ENCODE data around the gene OVOL3.
"Not testable (repeated sequence)": the region's sequence is repeated elsewhere in the genome, so short reads cannot be mapped to it uniquely, and the experiment has no call there.

Gene OVOL3

DNA sequence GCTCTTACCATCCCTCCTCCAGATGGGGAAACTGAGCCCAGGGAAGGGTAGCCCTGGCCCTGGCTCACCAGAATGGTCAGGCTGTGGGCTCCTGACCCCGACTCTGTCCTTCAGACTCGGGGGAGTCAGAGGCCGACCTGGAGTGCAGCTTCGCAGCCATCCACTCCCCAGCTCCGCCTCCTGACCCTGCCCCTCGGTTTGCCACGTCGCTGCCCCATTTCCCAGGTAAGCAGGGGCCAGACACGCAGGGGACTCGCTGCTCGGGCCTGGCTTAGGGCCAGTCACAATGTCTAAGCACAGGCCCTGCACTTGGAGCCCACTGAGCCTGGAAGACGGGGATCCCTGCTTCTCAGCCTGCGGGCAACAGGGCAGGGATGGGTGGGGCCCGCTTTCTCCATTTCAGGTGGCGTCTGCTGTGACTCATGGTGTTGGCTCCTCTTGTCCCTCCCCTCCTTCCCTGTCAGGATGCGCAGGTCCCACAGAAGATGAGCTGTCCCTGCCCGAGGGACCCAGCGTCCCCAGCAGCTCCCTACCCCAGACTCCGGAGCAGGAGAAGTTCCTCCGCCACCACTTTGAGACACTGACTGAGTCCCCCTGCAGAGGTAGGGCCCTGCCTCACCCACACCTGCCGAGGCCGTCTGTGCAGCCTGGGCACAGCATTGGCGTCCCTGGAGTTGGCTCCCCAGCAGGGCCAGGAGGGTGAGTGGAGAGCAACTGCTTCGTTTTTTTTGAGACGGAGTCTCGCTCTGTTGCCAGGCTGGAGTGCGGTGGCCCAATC, 9.2 kb upstream of the OVOL3 start:
- no peak for DNase-seq

DNA sequence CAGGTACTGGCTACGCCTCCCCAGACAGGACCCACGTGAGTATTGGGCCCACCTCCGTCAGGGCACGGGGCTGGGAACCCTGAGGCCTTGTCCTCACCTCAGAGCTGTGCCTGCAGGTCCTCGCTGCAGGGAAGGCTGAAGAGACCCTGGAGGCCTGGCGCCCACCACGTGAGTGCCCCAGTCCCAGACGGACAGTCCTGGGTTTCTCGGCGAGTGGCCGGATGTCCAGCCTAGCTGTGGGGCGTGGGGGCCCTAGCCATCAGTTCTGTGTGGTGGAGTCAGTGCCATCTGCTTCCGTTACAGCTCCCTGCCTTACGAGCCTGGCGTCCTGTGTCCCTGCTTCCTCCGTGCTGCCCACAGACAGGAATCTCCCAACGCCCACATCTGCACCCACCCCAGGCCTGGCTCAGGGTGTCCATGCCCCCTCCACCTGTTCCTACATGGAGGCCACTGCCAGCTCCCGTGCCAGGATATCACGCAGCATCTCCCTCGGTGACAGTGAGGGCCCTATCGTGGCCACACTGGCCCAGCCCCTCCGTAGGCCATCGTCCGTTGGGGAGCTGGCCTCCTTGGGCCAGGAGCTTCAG, 7.8 kb upstream of the OVOL3 start:
- DNase-seq: no peak

DNA sequence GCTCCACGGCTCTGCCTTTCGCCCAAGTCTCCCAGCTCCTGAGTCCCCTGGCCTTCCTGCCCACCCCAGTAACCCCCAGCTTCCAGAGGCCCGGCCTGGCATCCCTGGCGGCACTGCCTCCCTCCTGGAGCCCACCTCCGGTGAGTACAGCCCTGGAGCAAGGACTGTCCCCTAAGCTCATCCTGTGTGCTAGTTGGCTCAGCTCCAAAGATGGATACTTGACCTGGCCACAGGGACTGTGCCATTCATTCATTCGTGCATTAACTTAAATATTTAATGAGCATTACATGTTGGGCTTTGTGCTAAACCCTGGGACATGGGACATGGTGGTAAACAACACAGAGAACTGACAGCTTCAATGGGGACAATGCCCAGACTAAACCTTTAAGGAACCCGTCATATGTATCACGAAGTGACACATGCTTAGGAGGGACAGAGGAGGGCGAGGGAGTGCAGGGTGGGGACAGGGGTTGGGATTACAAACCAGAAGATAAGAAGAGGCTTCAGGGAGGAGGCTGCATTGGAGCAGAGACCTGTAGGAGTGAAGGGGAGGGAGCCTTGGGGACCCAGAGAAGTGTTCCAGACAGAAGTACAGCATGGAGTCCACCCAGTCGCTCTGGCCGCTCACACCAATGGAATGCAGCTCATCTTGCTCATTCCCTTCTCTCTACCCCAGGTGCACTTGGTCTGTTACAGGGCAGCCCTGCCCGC, 6.9 kb upstream of the OVOL3 start:
- no peak for DNase-seq

DNA sequence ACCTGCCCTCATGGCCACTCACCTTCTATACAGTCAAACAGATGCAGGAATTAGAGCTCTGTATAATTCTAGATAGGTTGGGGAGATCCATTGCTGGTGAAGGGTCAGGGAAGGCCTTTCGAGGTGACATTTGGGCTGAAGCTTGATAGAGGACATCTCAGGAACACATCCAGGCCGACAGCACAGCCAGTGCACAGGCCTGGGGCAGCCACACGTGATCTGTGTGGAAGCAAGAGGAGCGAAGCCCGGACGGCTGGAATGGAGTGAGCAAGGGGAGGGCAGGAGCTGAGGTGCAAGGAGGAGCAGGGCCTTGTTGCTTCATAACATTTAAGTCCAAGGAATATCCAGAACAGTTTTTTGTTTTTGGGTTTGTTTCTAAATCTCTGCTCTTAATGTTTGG, 4.5 kb upstream of the OVOL3 start:
- no peak for DNase-seq

DNA sequence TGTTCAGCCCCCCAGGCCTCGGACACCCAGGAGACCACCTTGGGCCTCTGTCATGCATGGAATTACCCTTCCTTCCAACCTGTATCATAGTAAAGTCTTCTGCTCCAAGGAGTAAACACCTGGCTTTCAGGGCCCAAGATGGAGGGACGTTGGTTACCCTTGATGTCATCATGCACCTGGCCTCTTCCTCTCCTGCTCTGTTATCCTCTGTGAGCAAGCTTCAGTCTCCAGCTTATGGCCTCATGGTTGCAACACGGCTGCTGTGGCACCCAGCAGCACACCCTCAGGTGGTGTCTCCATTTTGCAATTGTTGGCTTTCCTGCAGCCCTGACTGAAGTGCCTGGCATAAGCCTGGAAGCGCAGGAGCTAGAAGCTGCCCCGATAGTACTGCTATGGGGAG, 4.0 kb upstream of the OVOL3 start:
- no peak for DNase-seq

DNA sequence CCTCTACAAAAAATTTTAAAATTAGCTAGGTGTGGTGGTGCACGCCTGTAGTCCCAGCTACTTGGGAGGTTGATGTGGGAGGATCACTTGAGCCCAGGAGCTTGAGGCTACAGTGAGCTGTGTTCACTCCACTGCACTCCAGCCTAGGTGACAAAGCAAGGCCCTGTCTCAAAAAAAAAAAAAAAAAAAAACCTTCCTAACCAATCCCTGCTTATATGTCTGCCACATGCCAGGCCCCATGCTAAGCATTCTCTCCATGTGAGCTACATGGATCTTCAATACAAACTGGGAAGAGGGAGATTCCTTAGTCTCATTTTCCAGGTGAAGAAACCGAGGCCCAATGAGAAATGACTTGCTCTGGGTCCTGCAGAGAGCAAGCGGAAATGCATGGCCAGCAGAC, 2.3 kb upstream of the OVOL3 start:
- no peak for DNase-seq

DNA sequence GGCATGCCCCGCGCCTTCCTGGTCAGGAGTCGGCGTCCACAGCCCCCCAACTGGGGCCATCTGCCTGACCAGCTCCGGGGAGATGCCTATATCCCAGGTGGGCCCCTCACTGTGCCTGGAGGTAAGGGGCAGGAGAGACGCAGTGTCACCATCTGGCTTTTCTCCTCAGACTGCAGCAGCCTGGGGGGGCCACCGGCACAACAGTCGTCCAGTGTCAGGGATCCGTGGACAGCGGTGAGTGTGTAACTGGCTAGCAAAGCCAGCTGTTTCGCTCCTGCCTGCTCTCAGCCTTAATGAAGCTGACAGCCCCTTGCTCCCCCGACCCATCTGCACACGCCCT, 227 bp downstream of the OVOL3 start:
- DNase-seq: no peak

DNA sequence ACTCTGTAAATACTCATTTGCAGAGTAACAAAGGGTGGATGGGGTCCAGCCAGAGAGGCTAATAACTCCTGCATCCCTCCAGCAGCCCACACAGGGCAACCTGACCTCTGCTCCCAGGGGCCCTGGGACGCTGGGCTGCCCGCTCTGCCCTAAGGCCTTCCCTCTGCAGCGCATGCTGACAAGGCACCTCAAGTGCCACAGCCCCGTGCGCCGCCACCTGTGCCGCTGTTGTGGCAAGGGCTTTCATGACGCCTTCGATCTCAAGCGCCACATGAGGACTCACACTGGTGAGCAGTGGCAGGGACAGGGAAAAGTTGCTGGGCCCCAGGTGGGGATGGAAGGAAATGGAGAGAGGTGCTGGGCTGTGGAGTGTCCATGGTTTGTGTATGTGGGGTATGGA, 1.7 kb downstream of the OVOL3 start:
- no peak for DNase-seq

DNA sequence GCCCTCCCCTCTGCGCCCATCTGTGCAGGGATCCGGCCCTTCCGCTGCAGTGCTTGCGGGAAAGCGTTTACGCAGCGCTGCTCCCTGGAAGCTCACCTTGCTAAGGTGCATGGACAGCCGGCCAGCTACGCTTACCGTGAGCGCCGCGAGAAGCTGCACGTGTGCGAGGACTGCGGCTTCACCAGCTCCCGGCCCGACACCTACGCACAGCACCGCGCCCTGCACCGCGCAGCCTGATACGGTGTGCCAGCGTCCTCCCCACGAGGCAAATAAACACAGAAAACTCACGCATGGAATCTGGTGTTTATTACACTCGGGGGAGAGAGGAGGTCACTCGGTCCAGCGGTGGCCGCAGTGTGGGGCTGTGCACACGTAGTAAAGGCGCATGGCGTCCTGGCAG, 2.5 kb downstream of the OVOL3 start:
- DNase-seq: no peak

DNA sequence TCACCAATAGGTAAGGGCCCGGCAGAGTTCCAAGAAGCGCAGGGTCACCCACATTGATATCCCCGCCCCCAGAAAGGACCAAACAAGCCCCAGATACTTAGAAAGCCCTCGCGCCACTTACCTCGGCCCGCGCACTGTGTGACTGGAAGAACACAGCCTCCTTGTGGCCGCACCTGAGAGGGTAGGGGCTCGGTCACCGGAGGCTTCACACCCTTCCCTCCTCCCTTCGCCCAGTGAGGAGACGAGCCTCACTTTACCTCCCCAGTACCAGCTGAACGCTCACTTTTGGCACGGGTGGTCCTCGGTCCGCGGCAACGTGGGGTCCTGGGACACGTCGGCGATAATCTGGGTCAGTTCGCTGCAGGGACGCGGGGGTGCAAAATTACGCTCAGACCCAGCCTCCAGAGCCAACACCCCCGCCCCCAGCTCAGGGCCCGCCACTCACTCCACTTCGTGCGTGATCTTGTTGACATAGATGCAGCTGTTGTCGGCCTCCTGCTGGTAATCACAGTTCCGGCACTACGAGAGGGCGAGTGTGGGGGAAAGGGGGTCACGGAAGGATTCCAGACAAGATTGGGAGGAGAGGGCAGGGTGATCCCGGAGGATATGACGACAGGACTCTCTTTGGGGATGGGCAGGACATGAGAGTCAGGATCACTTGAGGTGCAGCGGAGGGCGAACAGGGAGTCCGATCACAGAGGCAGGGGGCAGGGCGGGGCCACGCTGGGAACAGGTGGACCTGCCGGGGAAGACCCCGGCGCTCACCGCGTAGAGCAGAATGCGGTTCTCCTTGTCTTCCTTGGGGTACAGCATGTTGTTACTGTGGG, 3.2 kb downstream of the OVOL3 start:
- DNase-seq: peak; percentile 25

DNA sequence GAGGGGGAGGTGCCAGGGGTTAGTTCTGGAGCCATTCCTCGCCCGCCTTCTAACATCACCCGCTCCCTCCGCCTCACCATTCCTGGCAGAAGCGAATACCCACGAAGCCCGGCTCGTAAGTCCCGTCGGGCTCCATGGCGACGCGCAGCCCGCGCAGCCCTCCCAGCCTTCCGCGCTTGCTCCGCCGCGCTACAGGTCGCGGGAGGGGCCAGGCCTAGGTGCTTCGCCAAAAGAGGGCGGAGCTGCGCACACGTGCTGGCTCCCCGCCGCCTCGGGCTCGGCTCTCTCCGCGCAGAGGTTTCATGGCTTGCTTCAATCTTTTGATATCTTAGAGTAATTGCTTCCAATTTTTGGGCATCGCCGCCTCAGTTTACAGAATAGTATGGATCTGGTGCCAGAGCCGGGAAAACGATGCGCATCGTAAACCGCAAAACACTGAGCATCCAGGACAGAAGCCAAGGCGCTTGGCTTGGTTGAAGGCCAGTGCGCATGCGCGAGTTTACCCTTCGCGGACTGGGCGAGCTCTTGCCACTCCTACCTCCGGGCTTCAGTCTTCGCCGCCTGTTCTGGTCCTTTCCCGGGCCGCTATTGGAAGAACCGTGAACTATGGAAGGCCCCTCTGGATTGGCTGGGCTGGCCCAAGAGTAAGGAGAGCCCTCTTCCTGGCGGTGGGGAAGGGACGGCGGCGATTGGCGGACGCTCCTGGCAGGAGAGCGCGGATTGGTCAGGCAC, 3.9 kb downstream of the OVOL3 start, which contains the start of gene POLR2I:
Gene POLR2I (minus strand): TSS at position 155 of the 732 bp plus-strand sequence. CDS start 19 bp downstream, at position 136.
- peak; percentile 99 for DNase-seq

DNA sequence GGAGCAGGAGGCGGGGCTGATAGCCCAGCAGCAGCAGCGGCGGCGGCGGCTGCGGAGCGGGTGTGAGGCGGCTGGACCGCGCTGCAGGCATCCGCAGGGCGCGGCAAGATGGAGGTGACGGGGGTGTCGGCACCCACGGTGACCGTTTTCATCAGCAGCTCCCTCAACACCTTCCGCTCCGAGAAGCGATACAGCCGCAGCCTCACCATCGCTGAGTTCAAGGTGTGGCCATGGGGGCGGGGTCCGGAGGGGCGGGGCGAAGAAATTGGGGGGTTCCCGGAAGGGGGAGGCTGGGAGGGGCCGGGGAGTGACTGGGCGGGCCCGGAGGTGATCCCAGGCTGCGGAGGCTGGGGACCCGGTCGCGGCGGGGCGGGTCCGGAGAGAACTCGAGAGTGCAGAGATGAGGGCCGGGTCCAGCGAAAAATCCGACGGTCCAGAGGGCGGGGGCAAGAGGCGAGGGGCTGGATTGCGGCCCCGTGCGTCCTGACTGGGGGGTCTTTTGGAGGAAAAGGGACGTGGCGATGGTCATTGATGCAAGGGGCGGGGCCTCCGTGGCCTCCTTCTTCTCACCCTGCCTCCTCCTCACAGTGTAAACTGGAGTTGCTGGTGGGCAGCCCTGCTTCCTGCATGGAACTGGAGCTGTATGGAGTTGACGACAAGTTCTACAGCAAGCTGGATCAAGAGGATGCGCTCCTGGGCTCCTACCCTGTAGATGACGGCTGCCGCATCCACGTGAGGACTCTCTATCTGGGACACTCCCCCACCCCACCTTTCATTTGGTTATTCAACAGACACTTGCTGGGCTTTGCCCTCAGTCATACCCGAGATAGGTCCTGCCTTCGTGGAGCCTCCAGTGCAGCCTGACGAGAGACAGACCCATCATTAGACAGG, 4.8 kb downstream of the OVOL3 start, which contains the start of gene TBCB:
Gene TBCB (plus strand): TSS at position 16 of the 891 bp plus-strand sequence. CDS start 93 bp downstream, at position 109.
- DNase-seq: peak; percentile 74

DNA sequence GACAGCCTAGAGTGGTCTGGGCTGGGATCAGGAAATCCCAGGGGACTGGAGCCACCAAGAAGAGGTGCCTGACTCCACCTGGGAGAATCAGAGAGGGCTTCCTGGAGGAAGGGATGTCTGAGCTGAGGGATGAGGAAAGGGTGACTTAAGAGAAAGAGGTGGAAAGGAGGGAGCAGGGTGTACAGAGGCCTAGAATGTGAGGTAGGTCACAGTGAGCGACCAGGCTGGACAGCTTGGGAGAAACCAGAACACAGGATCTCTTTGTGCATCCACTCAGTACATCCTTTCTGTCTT, 5.3 kb downstream of the OVOL3 start:
- no peak for DNase-seq

DNA sequence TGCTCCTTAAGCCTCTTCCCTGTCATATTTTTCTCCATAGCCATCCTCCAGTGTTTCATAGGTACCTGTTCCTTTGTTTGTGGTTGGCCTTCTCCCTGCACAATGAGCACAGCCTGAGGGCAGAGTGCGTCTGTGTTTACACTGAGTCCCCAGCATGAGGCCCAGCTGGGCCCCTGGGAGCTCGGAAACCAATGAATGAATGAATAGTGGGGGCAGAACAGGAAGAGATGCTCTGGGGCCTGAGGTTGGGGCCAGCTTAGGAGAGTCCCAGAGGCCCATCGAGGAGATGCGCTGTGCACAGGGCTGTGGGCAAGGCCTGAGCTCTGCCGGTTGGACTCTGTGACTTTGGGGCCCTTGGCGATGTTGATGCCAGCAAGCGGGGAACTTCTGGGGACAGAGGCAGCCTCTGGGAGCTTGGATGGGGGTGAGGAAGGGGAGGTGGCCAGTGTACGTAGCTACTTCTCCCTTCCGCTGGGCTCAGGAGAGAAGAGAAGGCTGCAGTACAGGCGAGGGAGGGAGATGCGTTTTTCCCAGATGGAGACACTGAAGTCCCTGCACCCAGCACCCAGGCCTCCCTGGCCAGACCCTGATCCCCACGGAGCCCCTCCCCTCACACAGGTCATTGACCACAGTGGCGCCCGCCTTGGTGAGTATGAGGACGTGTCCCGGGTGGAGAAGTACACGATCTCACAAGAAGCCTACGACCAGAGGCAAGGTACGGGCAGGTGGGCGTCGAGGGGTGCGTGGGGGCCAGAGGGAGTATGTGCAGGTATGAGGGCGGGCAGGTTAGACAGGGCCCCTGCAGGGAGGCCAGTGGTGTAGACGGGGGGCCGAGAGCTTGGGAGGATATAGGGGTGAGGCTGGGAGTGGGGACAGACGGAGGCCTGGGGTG, 9.4 kb downstream of the OVOL3 start:
- DNase-seq: no peak

DNA sequence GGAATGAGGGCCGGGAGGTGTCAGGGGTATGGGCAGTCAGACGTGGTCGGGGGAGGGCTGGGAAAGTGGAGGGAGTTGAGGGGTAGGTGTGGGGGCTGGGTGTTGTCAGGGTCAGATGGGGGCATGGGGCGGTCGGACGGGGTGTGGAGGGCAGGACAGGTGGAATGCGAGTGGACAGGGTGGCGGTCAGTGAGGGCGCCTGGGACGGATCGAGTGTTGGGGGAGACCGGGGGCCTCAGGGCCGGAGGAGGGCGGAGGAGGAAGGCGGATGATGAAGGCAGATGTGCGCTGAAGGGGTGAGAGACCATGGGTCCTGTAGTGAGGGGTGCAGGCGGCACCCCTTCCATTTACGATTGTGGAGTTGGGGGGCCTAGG, 10.0 kb downstream of the OVOL3 start:
- DNase-seq: no peak

DNA sequence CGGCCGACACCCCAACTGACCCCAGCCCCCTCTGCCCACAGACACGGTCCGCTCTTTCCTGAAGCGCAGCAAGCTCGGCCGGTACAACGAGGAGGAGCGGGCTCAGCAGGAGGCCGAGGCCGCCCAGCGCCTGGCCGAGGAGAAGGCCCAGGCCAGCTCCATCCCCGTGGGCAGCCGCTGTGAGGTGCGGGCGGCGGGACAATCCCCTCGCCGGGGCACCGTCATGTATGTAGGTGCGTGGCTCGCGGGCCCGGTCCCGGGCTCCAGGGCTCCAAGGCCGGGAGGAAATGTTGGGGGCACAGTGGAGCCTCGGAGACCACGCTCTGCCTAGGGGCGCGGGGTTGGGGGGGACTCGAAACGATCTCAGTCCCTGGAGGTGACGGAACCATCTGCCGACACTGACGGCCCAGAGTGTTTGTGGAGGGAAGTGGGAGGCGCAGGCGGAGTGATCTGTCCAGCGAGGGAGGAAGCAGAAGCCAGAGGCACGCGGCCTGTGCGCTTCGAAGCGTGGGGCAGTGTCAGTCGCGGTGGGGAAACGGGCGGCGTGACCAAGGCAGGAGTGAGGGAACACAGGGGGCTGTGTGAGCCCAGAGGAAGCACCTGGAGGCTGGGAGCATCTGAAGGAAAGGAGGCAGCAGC, 10.7 kb downstream of the OVOL3 start:
- no peak for DNase-seq

DNA sequence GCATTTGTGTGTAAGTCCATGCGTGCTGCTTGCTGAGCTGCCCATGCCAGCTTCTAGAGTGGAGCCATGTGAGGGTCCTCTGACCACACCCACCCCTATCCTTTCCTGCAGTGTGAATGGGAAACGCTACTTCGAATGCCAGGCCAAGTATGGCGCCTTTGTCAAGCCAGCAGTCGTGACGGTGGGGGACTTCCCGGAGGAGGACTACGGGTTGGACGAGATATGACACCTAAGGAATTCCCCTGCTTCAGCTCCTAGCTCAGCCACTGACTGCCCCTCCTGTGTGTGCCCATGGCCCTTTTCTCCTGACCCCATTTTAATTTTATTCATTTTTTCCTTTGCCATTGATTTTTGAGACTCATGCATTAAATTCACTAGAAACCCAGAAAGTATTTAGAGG, 14.6 kb downstream of the OVOL3 start:
- no peak for DNase-seq

DNA sequence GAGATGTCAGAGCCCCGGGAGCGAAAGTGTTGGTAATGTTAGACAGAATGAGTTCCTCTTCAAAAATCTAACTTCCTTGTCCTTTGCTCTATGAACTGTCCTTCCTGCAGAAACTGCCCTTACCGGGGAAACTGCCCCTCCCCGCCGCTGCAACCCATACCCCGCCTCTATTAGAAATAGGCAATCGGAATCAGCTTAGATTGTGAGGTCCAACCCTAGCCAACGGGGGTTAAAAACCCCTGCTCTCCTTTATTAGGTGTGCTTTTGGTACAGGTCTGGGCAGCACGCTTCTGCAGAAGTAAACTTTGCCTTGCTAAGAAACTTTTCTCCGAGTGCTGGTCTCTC, 17.4 kb downstream of the OVOL3 start:
- DNase-seq: peak; percentile 75

DNA sequence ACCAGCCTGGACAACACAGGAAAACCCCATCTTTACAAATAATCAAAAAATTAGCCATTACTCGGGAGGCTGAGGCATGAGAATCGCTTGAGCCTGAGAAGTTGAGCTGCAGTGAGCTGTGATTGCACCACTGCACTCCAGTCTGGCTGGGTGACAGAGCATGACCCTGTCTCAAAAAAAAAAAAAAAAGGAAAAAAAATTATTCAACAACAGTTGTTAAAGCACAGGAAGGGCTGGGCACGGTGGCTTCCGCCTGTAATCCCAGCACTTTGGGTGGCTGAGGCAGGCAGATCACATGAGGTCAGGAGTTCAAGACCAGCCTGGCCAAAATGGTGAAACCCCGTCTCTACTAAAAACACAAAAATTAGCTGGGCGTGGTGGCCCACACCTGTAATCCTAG, 20.3 kb downstream of the OVOL3 start:
- DNase-seq: not testable (repeated sequence)

DNA sequence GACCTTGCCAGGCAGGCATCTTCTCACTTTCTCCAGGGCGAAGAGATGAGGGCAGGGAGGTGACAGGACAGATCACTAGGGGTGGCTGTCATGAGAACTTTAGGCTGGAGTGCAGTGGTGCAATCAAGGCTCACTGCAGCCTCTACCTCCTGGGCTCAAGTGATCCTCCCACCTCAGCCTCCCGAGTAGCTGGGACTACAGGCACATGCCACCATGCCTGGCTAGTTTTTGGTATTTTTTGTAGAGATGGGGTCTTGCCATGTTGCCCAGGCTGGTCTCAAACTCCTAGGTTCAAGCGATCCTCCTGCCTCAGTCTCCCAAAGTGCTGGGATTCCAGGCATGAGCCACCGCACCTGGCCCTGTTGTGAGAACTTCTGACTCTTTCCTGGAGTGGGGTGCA, 23.9 kb downstream of the OVOL3 start:
- not testable (repeated sequence) for DNase-seq
